Measurements from ENCODE around the gene MRPS9. TPM values are rescaled to one million over a fixed set of nuclear protein-coding genes. Genes with fewer than 3 reads are reported as not detected.

Gene MRPS9
- total RNA-seq, 2 experiments from 2014 or later = 23.6 to 23.7 TPM

DNA sequence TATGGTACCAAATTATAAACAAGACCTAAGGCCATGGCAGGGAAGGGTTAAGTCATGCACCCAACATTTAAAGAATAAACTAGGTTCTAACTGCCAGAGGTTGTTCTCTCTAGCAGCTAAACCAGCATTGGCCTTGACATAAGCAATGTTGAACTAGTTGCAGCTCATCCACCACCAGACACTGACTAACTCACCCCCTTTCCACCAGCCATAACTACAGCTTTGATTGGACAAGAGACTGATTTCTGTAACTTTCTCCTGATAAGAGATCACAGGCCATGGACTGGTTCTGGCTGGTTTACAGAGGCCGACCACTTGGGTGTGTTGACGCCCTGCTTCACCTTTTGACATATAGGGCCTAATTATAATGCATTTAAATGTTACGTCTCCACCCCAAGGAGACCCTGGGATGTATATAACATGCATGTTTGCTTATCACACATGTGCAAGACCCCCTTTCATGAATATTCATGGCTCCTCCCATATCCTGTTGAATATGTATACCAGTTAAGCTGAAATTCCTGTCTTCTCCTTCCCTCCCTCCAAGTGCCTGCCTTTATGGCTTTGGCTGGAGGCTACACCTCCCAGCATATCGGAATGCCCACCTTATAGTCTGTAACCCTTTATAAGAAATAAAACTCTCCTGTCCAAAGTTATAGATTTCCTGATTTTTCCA, 75.9 kb downstream of the MRPS9 start:
- H3K4me3 Mint-ChIP-seq = no peak overlapping the region
- H3K4me1 Mint-ChIP-seq = no peaks in the 10 kb centered on the region
- H3K36me3 Mint-ChIP-seq (ENCODE audit: low read depth) = no peaks in the 10 kb centered on the region
- DNase-seq = no peak
- no peaks in the 10 kb centered on the region for H3K9me3 Mint-ChIP-seq
- ChIA-PET POLR2A (no interaction called here), CTCF (interaction anchor here (2.3 kb wide), 1 partner anchor 122 kb away, joined by 9 read pairs; no protein-coding TSS in a partner anchor)
- no peaks in the 10 kb centered on the region for H3K27me3 Mint-ChIP-seq
- no peak overlapping the region for H3K27ac Mint-ChIP-seq

DNA sequence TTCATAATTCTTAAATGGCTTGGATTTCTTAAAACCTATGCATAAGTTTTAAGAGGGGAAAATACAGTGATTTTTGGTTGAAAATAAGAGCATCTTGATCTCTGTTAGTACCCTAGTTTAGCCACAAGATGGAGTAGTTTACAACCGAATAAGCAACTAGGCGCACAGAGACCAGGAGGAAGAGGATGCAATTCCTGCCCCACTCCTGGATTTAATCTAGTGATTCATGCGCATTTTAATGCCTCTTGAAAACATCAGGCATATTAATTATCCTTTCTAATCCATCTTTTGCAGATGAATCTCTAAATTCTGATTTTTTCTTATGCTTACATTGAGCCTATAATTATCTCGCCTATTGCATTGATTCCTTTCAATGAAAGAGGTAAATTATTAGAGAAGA, 76.7 kb downstream of the MRPS9 start:
- Mint-ChIP-seq H3K27me3 (no peaks in the 10 kb centered on the region), H3K9me3 (no peaks in the 10 kb centered on the region), H3K36me3 (ENCODE audit: low read depth) (no peaks in the 10 kb centered on the region), H3K4me3 (no peak overlapping the region), H3K27ac (no peak overlapping the region), H3K4me1 (no peaks in the 10 kb centered on the region)
- no peak for DNase-seq
- POLR2A ChIA-PET = no interaction called here
- CTCF ChIA-PET = interaction anchor here (0.9 to 2.3 kb wide), 3 partner anchors 9 to 126 kb away, joined by 3 to 9 read pairs (median 4); no protein-coding TSS in a partner anchor

DNA sequence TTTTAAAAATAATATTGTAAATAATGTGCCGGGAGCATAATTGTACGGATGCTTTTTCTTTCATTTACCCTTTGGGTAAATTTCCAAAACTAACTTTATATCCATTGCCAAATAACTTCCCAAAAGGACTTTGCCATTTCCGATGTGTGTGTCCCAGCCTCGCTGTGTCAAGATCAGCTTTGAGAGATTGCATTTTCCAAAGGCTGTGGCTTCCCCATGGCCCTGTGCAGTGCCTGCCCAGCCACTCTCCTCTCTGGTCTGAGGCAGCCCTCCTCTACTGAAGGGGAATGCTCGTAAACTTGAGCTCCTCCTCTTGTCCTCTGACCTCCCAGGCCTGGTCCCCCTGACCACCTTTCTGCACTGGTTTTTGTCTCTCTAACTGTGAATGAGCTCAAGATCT, 78.5 kb downstream of the MRPS9 start:
- no peak overlapping the region for H3K27ac Mint-ChIP-seq
- DNase-seq = no peak
- H3K4me1 Mint-ChIP-seq = no peaks in the 10 kb centered on the region
- H3K27me3 Mint-ChIP-seq = no peaks in the 10 kb centered on the region
- no peaks in the 10 kb centered on the region for H3K9me3 Mint-ChIP-seq
- no peaks in the 10 kb centered on the region for H3K36me3 Mint-ChIP-seq (ENCODE audit: low read depth)
- no peak overlapping the region for H3K4me3 Mint-ChIP-seq
- CTCF ChIA-PET = interaction anchor here (1.0 to 2.3 kb wide), 4 partner anchors 46 to 123 kb away, joined by 3 to 9 read pairs (median 3); no protein-coding TSS in a partner anchor
- POLR2A ChIA-PET = no interaction called here

DNA sequence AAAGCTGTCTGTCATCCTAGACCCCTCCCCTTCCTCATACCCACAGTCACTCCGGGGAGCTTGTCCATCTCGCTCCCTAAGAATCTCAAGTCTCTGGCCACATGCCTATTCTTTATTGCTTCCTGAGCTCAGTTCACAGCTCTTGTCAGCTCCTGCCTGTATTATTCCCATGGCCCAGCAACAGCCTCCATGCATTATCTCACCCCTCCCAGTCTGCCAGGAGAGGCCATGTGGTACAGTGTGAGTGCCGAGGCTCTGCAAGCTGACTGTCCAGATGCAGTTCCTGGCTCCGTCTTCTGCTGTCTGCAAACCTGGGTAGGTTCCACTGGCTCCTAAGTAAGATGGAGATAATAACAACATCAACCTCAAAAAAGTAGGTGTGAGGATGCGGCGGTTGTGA, 79.7 kb downstream of the MRPS9 start:
- no peaks in the 10 kb centered on the region for H3K9me3 Mint-ChIP-seq
- H3K27ac Mint-ChIP-seq = no peak overlapping the region
- no peak for DNase-seq
- H3K27me3 Mint-ChIP-seq = peaks cover 3% of the 10 kb centered on the region
- ChIA-PET CTCF (interaction anchor here (0.6 to 0.7 kb wide), 2 partner anchors 118 to 253 kb away, joined by 3 read pairs; no protein-coding TSS in a partner anchor), POLR2A (no interaction called here)
- no peak overlapping the region for H3K4me3 Mint-ChIP-seq
- no peaks in the 10 kb centered on the region for H3K4me1 Mint-ChIP-seq
- H3K36me3 Mint-ChIP-seq (ENCODE audit: low read depth) = no peaks in the 10 kb centered on the region

DNA sequence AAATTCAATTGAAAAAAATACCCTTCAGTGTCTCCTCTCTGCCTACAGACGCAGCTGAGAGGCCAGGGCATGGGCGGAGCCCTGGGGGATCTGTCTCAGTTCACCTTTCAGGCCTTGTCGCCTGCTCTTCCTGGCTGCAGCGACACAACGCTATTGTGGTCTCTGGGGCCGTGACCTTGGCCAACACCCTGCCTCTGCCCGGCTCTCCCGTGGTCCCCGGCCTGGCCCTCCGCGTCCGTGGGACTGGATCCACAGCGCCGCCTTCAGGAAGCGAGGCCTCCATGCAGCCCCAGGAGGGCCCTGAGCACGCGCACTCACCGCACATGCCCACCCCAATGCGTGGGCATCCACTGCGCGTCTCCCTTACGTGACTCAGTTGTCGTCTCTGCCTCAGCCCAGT, 81.1 kb downstream of the MRPS9 start:
- DNase-seq = no peak
- no peaks in the 10 kb centered on the region for H3K36me3 Mint-ChIP-seq (ENCODE audit: low read depth)
- peaks cover 4% of the 10 kb centered on the region for H3K27me3 Mint-ChIP-seq
- H3K9me3 Mint-ChIP-seq = no peaks in the 10 kb centered on the region
- no peak overlapping the region for H3K27ac Mint-ChIP-seq
- ChIA-PET CTCF (no interaction called here), POLR2A (no interaction called here)
- no peaks in the 10 kb centered on the region for H3K4me1 Mint-ChIP-seq
- H3K4me3 Mint-ChIP-seq = no peak overlapping the region

DNA sequence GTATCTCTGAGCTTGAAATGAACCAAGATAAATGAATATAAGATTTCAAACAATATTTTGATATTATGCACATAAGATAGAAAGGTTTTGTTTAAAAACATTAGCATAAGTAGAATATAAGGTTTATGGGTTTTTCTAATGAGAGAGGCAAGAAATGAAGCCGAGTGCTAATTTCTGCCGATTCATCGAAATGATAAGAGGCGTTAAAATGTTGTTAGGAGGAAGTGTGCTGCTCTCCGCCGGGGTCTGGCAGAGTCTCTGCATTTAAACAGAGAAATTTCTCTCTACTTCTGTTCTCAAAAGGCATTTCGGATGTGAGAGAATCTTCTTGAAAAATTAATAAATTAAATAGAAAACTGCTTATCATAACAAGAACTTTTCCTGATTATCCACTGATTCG, 83.6 kb downstream of the MRPS9 start:
- ChIA-PET POLR2A (no interaction called here), CTCF (no interaction called here)
- DNase-seq = no peak
- Mint-ChIP-seq H3K9me3 (no peaks in the 10 kb centered on the region), H3K36me3 (ENCODE audit: low read depth) (no peaks in the 10 kb centered on the region), H3K27ac (no peak overlapping the region), H3K27me3 (peaks cover 7% of the 10 kb centered on the region), H3K4me1 (no peaks in the 10 kb centered on the region), H3K4me3 (no peak overlapping the region)

DNA sequence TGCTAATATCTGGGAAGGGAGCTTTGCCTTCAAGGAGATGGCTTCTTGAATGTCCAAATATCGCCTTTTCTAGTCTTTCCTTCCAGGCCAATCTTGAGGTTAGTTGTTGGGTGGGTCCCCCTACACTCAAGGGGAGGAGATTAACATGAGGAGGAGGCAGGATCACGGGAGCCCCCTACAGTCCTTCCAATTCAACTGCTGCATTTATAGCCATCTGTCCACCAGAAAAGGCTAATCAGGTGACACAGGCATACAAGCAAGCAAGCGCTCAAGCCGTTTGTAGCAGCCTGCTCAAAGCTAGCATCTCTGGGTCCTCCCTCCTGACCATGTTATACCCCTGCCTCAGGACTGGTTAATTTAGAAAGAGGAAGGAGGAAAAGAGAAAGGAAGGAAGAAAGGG, 87.6 kb downstream of the MRPS9 start:
- peaks cover 7% of the 10 kb centered on the region for H3K27me3 Mint-ChIP-seq
- CTCF ChIA-PET = no interaction called here
- POLR2A ChIA-PET = no interaction called here
- H3K36me3 Mint-ChIP-seq (ENCODE audit: low read depth) = no peaks in the 10 kb centered on the region
- no peak for DNase-seq
- H3K4me1 Mint-ChIP-seq = no peaks in the 10 kb centered on the region
- no peak overlapping the region for H3K4me3 Mint-ChIP-seq
- no peak overlapping the region for H3K27ac Mint-ChIP-seq
- no peaks in the 10 kb centered on the region for H3K9me3 Mint-ChIP-seq

DNA sequence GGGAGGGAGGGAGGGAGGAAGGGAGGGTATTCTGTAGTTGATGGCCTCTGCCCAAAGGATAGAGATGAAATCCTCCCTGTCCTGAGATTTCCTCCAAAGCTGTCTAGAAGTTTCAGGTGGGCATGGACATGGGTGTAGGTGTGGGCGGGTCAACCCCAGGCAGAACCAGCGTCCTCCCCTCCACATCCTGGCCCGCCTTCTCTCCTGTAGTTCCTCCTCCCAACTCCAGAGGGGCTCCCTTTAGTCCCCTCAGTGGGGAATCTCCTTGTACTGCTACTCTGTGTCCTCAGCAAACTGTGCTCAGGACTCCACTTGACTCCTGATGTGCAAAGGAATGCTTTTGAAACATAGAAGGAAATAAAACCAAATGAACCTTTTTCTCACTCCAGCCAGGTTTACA, 88.1 kb downstream of the MRPS9 start:
- Mint-ChIP-seq H3K27ac (no peak overlapping the region), H3K36me3 (ENCODE audit: low read depth) (no peaks in the 10 kb centered on the region), H3K9me3 (no peaks in the 10 kb centered on the region), H3K27me3 (peaks cover 7% of the 10 kb centered on the region), H3K4me1 (no peaks in the 10 kb centered on the region), H3K4me3 (no peak overlapping the region)
- POLR2A ChIA-PET = no interaction called here
- no peak for DNase-seq
- CTCF ChIA-PET = no interaction called here

DNA sequence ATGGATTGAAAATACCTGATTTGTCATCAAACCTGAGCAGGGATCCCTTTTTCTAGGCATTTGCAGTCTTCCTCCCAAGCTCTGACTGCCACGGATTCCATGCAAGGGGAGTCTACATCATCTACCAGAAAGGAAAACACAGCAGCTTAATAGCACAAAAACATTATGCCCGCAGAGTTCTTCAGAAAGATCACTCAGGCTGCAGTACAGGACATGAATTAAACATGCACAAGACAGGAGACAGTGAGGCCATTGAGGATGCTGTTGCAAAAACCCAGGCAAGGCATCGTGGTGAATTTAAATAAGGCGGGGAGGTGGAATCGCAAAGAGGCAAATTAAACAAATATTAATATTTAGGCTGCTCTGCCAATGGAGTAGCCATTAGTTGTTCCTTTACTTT, 88.5 kb downstream of the MRPS9 start:
- Mint-ChIP-seq H3K4me1 (no peaks in the 10 kb centered on the region), H3K27ac (no peak overlapping the region), H3K36me3 (ENCODE audit: low read depth) (no peaks in the 10 kb centered on the region), H3K27me3 (peaks cover 7% of the 10 kb centered on the region), H3K4me3 (no peak overlapping the region), H3K9me3 (no peaks in the 10 kb centered on the region)
- POLR2A ChIA-PET = no interaction called here
- DNase-seq = no peak
- CTCF ChIA-PET = no interaction called here

DNA sequence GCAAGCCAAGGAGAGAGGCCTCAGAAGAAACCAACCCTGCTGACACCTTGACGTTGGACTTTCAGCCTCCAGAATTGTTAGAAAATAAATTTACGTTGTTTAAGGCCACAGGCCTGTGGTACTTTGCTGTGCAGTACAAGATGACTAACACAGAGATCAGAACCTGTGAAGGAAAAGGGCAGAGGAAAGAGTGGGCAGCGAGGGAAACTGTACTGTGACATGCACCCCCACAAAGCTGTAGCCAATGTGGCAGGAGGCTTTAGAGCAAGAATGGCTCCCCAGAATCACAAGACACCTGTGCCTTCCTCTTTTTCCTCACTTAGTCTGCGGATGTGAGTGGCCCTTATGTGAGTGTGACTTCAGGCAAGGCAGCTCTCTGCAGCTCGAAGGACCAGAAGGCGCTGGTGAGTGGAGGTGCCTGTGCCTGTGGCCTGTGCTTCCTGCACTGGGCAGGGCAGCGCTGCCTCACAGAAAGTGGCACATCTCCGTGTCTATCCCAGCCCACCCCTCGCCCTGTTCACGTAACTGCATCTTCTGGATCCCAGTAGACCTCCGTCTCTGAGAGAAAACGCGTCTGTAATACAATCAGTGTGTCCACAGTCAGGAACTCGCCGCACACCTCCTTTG, 89.5 kb downstream of the MRPS9 start:
- DNase-seq = no peak
- Mint-ChIP-seq H3K4me1 (no peaks in the 10 kb centered on the region), H3K27ac (no peak overlapping the region), H3K27me3 (peaks cover 11% of the 10 kb centered on the region), H3K36me3 (ENCODE audit: low read depth) (no peaks in the 10 kb centered on the region), H3K9me3 (no peaks in the 10 kb centered on the region), H3K4me3 (no peak overlapping the region)
- ChIA-PET CTCF (no interaction called here), POLR2A (no interaction called here)

DNA sequence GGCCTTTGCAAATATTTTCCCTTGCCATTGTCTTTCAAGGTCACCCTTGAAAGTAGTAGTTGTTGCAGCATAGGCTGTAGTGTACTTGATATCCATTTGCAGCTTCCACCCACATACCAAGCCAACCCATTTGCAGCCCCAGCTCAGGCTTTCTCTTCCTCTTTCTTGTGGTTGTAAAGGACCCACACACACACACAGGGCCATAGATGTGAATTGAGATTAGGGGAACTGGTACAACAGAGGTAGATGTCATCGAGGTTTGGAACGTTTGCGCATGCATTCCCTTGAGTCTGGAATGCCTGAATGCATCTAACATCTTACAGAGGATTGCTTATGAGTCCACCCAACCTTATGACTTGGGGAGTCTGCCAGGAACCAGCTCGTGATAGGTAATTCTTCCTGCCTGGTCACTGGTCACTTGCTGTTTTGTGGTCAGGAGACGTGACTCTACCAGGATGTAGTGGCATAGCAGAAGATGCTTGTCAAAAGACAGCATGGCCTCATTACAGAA, 91.9 kb downstream of the MRPS9 start:
- no peak for DNase-seq
- H3K4me1 Mint-ChIP-seq = no peaks in the 10 kb centered on the region
- H3K27ac Mint-ChIP-seq = no peak overlapping the region
- POLR2A ChIA-PET = no interaction called here
- no peak overlapping the region for H3K4me3 Mint-ChIP-seq
- H3K36me3 Mint-ChIP-seq (ENCODE audit: low read depth) = no peaks in the 10 kb centered on the region
- H3K9me3 Mint-ChIP-seq = no peaks in the 10 kb centered on the region
- CTCF ChIA-PET = no interaction called here
- H3K27me3 Mint-ChIP-seq = peaks cover 17% of the 10 kb centered on the region

DNA sequence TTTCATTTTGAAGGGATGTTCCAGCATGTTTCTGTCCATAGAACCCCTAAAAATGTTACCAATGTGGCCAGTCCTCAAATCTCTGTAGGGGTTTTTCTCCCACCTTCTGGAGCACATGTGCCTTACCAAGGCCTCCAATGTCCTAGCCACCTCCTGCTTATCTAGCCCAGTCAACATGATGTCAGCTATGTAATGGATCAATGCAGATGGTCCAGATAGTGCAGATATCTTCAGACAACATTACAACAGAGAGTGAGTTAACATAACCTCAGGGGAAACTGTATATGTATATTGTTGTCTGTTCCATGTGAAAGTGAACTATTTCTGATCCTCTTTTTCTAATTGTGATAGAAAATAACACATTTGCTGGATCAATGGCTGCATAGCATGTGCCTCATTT, 92.7 kb downstream of the MRPS9 start:
- no peak overlapping the region for H3K4me3 Mint-ChIP-seq
- H3K36me3 Mint-ChIP-seq (ENCODE audit: low read depth) = no peaks in the 10 kb centered on the region
- H3K4me1 Mint-ChIP-seq = no peaks in the 10 kb centered on the region
- ChIA-PET POLR2A (no interaction called here), CTCF (no interaction called here)
- no peaks in the 10 kb centered on the region for H3K9me3 Mint-ChIP-seq
- peaks cover 17% of the 10 kb centered on the region for H3K27me3 Mint-ChIP-seq
- DNase-seq = no peak
- H3K27ac Mint-ChIP-seq = no peak overlapping the region

DNA sequence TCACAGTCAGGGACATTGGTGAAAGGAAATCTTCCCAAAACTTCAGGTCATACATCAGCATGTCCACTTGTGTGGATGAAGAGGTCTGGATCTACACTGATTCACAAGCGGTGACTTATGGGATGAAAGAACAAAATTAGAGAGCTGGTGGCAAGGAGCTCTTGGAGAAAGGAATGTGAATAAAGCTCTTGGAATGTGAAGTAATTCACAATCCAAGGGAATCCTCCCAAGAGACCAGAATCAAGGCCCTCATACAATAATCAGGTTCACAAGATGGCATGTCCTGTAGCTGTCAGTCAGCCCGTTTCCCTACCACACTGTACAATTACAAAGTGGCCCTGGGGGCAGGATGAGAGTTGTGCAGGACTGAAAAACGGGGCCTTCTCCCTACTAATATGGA, 96.2 kb downstream of the MRPS9 start:
- H3K4me3 Mint-ChIP-seq = no peak overlapping the region
- no peaks in the 10 kb centered on the region for H3K9me3 Mint-ChIP-seq
- H3K27ac Mint-ChIP-seq = no peak overlapping the region
- ChIA-PET POLR2A (no interaction called here), CTCF (interaction anchor here (1.3 kb wide), 1 partner anchor 48 kb away, joined by 3 read pairs; no protein-coding TSS in a partner anchor)
- no peak for DNase-seq
- H3K27me3 Mint-ChIP-seq = peaks cover 15% of the 10 kb centered on the region
- H3K36me3 Mint-ChIP-seq (ENCODE audit: low read depth) = no peaks in the 10 kb centered on the region
- H3K4me1 Mint-ChIP-seq = no peaks in the 10 kb centered on the region

DNA sequence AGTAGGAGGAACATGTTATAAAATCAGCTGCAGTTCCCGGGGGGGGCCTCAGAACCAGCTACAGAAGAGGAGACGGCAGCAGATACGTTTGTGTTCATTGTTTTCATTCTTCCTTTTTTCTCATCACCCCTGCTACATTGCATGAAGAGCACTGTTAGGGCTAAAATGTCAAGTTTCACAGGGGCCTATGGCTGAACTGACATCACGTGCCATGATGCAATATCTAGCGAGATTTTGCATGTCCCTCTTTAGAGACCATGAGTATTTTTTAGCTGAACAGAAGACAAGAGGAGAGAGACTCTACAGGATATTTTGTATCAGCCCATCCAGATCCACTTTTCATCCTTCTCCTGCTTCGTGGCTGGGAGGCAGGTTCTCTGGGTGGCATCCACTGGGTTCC, 97.6 kb downstream of the MRPS9 start:
- peaks cover 18% of the 10 kb centered on the region for H3K27me3 Mint-ChIP-seq
- no peak overlapping the region for H3K27ac Mint-ChIP-seq
- POLR2A ChIA-PET = no interaction called here
- CTCF ChIA-PET = no interaction called here
- no peaks in the 10 kb centered on the region for H3K9me3 Mint-ChIP-seq
- no peaks in the 10 kb centered on the region for H3K4me1 Mint-ChIP-seq
- no peak overlapping the region for H3K4me3 Mint-ChIP-seq
- H3K36me3 Mint-ChIP-seq (ENCODE audit: low read depth) = no peaks in the 10 kb centered on the region
- DNase-seq = no peak
